GM12878 (cell line): ENCODE measurements around the gene CACNA1H. TPM values are rescaled to one million over a fixed set of nuclear protein-coding genes. Genes with fewer than 3 reads are reported as not detected.

Experiments used
- ATAC-seq: fragments of 200-7000 bp; cut with Tn5 transposase; 3 replicates; pipeline ENCODE4 v1.9.1; 2020; ENCODE audit warnings: mild to moderate bottlenecking, moderate library complexity
- BruUV-seq: library from RNA; stranded (reverse); fragments of 400-500 nt; replicated peaks from 2 replicates; lab custom pipeline; 2021; lab: Mats Ljungman, UMichigan
- CTCF ChIA-PET: fragments of 300-600 bp; sonication (Branson Sonifier 250); formaldehyde crosslinking; extraction: SDS; loops from one replicate; lab custom pipeline; 2021; ENCODE audit warnings: inconsistent platforms; lab: Yijun Ruan, JAX
- POLR2A ChIA-PET: fragments of 350-600 bp; formaldehyde crosslinking; extraction: SDS; loops from one replicate; lab custom pipeline; 2021; ENCODE audit warnings: inconsistent platforms; lab: Charles Lee
- RAD21 ChIA-PET: fragments of 300-600 bp; sonication (Branson Sonifier 250); formaldehyde crosslinking; loops from one replicate; lab custom pipeline; 2023; ENCODE audit warnings: antibody characterized with exemption; ENCODE audit not compliant: unreplicated experiment; lab: Charles Lee
- SMC1A ChIA-PET: fragments of 300-600 bp; sonication (Branson Sonifier 250); formaldehyde crosslinking; loops from one replicate; lab custom pipeline; 2023; ENCODE audit not compliant: unreplicated experiment, uncharacterized antibody; lab: Charles Lee
- DNase-seq: peaks from one replicate; pipeline ENCODE4 v3.0.0-alpha.2; 2011; ENCODE audit warnings: low read depth, low spot score
- FAIRE-seq: peaks from 3 replicates; lab custom pipeline; 2011; peaks lifted over from hg19 to GRCh38; lab: Jason Lieb, UNC
- H2AFZ ChIP-seq: 2 replicates; pipeline ENCODE4 v1.6.0; 2011; ENCODE audit warnings: low read depth, low read length, control low read depth; ENCODE audit not compliant: control insufficient read depth
- H3K27ac ChIP-seq: 2 replicates; pipeline ENCODE4 v1.5.1; 2011; ENCODE audit warnings: control low read depth; ENCODE audit not compliant: control insufficient read depth, insufficient read depth
- H3K27me3 ChIP-seq, 2 experiments: replicated peaks in 1 of 2; 2 replicates each; pipeline versions ENCODE4 v1.6.0 to v1.6.1; 2011; ENCODE audit warnings: low read length in 1 of 2; ENCODE audit not compliant: control insufficient read depth in 2 of 2, insufficient read depth in 2 of 2
- H3K36me3 ChIP-seq, 2 experiments: 2 replicates each; pipeline ENCODE4 v1.5.1; 2011; ENCODE audit warnings: low read length in 1 of 2; ENCODE audit not compliant: control insufficient read depth in 2 of 2, insufficient read depth in 2 of 2
- H3K4me1 ChIP-seq: 2 replicates; pipeline ENCODE4 v1.6.1; 2011; ENCODE audit warnings: mild to moderate bottlenecking, low read length, moderate library complexity, mixed read lengths; ENCODE audit not compliant: control insufficient read depth, insufficient read depth
- H3K4me2 ChIP-seq: 2 replicates; pipeline ENCODE4 v1.6.0; 2011; ENCODE audit warnings: control low read depth; ENCODE audit not compliant: control insufficient read depth, insufficient read depth
- H3K4me3 ChIP-seq: fragments of 200-600 bp; sonication (generic); 2 replicates; pipeline ENCODE4 v1.5.1; 2016
- H3K79me2 ChIP-seq: 2 replicates; pipeline ENCODE4 v1.6.0; 2011; ENCODE audit warnings: low read length; ENCODE audit not compliant: control insufficient read depth, insufficient read depth
- H3K9ac ChIP-seq: 2 replicates; pipeline ENCODE4 v1.8.0; 2011; ENCODE audit warnings: low read length, control low read depth, mixed read lengths; ENCODE audit not compliant: control insufficient read depth, insufficient read depth
- H3K9me3 ChIP-seq: replicated peaks from 3 replicates; pipeline ENCODE4 v1.5.1; 2011; ENCODE audit warnings: mild to moderate bottlenecking, low read length; ENCODE audit not compliant: control insufficient read depth, insufficient read depth
- H4K20me1 ChIP-seq: 2 replicates; pipeline ENCODE4 v1.6.0; 2011; ENCODE audit not compliant: control insufficient read depth, insufficient read depth
- BHLHE40 ChIP-seq, 2 experiments: fragments of 450-650 bp in 1 of 2; IDR thresholded peaks; 2 replicates each; pipeline ENCODE4 v1.6.1; 2011 to 2017; ENCODE audit warnings: low read depth in 2 of 2, borderline replicate concordance in 1 of 2, improper control_type of control experiment in 1 of 2, low read length in 1 of 2, mild to moderate bottlenecking in 1 of 2
- HCFC1 ChIP-seq: fragments of 150-350 bp; IDR thresholded peaks from 2 replicates; pipeline ENCODE4 v1.6.1; 2014; ENCODE audit warnings: low read length
- IKZF2 ChIP-seq, 2 experiments: fragments of 450-650 bp; IDR thresholded peaks; 2 replicates each; pipeline ENCODE4 v1.6.1; 2017; ENCODE audit warnings: mild to moderate bottlenecking in 2 of 2, moderate library complexity in 2 of 2
- LARP7 ChIP-seq: fragments of 450-650 bp; IDR thresholded peaks from 2 replicates; pipeline ENCODE4 v1.6.1; 2017; ENCODE audit warnings: mild to moderate bottlenecking
- MYB ChIP-seq: fragments of 150-350 bp; IDR thresholded peaks from 2 replicates; pipeline ENCODE4 v1.6.1; 2014; ENCODE audit warnings: mild to moderate bottlenecking, low read depth, low read length, borderline replicate concordance
- NBN ChIP-seq: fragments of 450-650 bp; IDR thresholded peaks from 2 replicates; pipeline ENCODE4 v1.6.1; 2016
- SMC3 ChIP-seq: IDR thresholded peaks from 2 replicates; pipeline ENCODE4 v1.6.1; 2011; ENCODE audit warnings: low read length, improper control_type of control experiment, borderline replicate concordance
- TCF7 ChIP-seq: IDR thresholded peaks from 2 replicates; pipeline ENCODE4 v1.6.1; 2014; ENCODE audit warnings: antibody characterized with exemption, borderline replicate concordance
- WRNIP1 ChIP-seq: IDR thresholded peaks from 2 replicates; pipeline ENCODE4 v1.6.1; 2011; ENCODE audit warnings: low read depth, low read length, improper control_type of control experiment, borderline replicate concordance
- ZBTB33 ChIP-seq: fragments of 450-650 bp; IDR thresholded peaks from 2 replicates; pipeline ENCODE4 v1.6.1; 2017; ENCODE audit warnings: mild to moderate bottlenecking
- WGBS: methylation state at CpG from one replicate; pipeline ENCODE4 v1.1.6; 2016; ENCODE audit warnings: low lambda C conversion rate; ENCODE audit not compliant: insufficient replicate concordance, insufficient coverage; ENCODE audit errors: missing lambda C conversion rate; 5-methylcytosine and 5-hydroxymethylcytosine counted together
- in situ Hi-C: fragments of 300-500 bp; cut with MboI; formaldehyde crosslinking; loops from 9 replicates; pipeline ENCODE4 v1.14.3; 2018; ENCODE audit warnings: mixed read lengths
- intact Hi-C: fragments of 100-400 bp; cut with micrococcal nuclease; formaldehyde crosslinking; loops from one replicate; pipeline ENCODE4 v1.14.2; 2022; ENCODE audit not compliant: unreplicated experiment
- polyA plus RNA-seq, 11 experiments: library from polyadenylated mRNA; depleted of rRNA in 4 of 11; unstranded in 6 of 11; stranded (reverse) in 5 of 11; fragments of >200 nt; fragmentation: Nextera tagmentation in 4 of 11; fragmentation: Illumina TruSeq in 1 of 11; extraction: Ambion mirVana in 4 of 11; extraction: Trizol in 1 of 11; gene quantifications; 1 replicate in 1 of 11; 2 replicates in 10 of 11; pipeline versions ENCODE4 v1.2.1 to v1.2.3, GENCODE V29; 2011 to 2016; ENCODE audit warnings: inconsistent platforms in 2 of 11, missing spikeins in 2 of 11, low read depth in 1 of 11
- total RNA-seq, 4 experiments: library from RNA; depleted of rRNA in 3 of 4; stranded (reverse); fragments of >200 nt in 3 of 4; fragmentation: Illumina TruSeq in 1 of 4; extraction: Trizol in 1 of 4; gene quantifications; 2 replicates each; pipeline versions ENCODE4 v1.2.1 to v1.2.3, GENCODE V29; 2013 to 2021
- TF ChIP-seq, protein P1 (sequence below): fragments of 450-650 bp; IDR thresholded peaks from 2 replicates; pipeline ENCODE4 v1.6.1; 2017; ENCODE audit warnings: mild to moderate bottlenecking, moderate library complexity
- TF ChIP-seq, protein P2 (sequence below): IDR thresholded peaks from 2 replicates; pipeline ENCODE4 v1.6.1; 2012; ENCODE audit warnings: low read depth, low read length, improper control_type of control experiment
- TF ChIP-seq, protein P3 (sequence below): fragments of 450-650 bp; formaldehyde crosslinking; IDR thresholded peaks from 2 replicates; pipeline ENCODE4 v1.4.0; 2022; ENCODE audit warnings: mild to moderate bottlenecking, moderate library complexity

Gene CACNA1H
- total and polyA plus RNA-seq, 10 of the 15 experiments (the other 5 are each of a cell fraction or from before 2014, with no cell fraction given) = 0.03 to 0.54 TPM; not detected in 8

GRCh38 chr16:1141716-1142115 is 11.2 kb upstream of the CACNA1H start (continued):
- TF ChIP-seq, protein P1, sequence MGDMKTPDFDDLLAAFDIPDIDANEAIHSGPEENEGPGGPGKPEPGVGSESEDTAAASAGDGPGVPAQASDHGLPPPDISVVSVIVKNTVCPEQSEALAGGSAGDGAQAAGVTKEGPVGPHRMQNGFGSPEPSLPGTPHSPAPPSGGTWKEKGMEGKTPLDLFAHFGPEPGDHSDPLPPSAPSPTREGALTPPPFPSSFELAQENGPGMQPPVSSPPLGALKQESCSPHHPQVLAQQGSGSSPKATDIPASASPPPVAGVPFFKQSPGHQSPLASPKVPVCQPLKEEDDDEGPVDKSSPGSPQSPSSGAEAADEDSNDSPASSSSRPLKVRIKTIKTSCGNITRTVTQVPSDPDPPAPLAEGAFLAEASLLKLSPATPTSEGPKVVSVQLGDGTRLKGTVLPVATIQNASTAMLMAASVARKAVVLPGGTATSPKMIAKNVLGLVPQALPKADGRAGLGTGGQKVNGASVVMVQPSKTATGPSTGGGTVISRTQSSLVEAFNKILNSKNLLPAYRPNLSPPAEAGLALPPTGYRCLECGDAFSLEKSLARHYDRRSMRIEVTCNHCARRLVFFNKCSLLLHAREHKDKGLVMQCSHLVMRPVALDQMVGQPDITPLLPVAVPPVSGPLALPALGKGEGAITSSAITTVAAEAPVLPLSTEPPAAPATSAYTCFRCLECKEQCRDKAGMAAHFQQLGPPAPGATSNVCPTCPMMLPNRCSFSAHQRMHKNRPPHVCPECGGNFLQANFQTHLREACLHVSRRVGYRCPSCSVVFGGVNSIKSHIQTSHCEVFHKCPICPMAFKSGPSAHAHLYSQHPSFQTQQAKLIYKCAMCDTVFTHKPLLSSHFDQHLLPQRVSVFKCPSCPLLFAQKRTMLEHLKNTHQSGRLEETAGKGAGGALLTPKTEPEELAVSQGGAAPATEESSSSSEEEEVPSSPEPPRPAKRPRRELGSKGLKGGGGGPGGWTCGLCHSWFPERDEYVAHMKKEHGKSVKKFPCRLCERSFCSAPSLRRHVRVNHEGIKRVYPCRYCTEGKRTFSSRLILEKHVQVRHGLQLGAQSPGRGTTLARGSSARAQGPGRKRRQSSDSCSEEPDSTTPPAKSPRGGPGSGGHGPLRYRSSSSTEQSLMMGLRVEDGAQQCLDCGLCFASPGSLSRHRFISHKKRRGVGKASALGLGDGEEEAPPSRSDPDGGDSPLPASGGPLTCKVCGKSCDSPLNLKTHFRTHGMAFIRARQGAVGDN = no peak
- TF ChIP-seq IKZF2 (IDR thresholded peaks at IDR 0.05) = no peak
- TF ChIP-seq, all 136 proteins: peak for 0

- FAIRE-seq (no peak), DNase-seq (no peak), ATAC-seq (no peak)
- Histone ChIP-seq H3K27me3 (no peaks in the 10 kb centered on the region), H3K79me2 (no peaks in the 10 kb centered on the region), H3K27ac (no peak overlapping the region), H4K20me1 (no peaks in the 10 kb centered on the region), H3K9me3 (no peaks in the 10 kb centered on the region; the same call in 2 of the 3 replicates), H2AFZ (no peak overlapping the region), H3K36me3 (no peaks in the 10 kb centered on the region), H3K9ac (no peak overlapping the region), H3K4me2 (no peak overlapping the region), H3K4me1 (no peaks in the 10 kb centered on the region), H3K4me3 (no peak overlapping the region)
- SMC1A ChIA-PET = no interaction called here
- POLR2A ChIA-PET = no interaction called here
- BruUV-seq = no TSS peak
- intact Hi-C loops = no loop called here
- WGBS = 32% methylated on average over 19 of the region's 19 CpGs
- RAD21 ChIA-PET = no interaction called here
- CTCF ChIA-PET = no interaction called here
- in situ Hi-C loops = no loop called here
- no peak for TF ChIP-seq ZBTB33
- no peak for TF ChIP-seq LARP7
- TF ChIP-seq WRNIP1 = no peak
- no peak for TF ChIP-seq HCFC1
- no peak for TF ChIP-seq NBN
- no peak for TF ChIP-seq BHLHE40 (IDR thresholded peaks at IDR 0.05; ENCODE audit: borderline replicate concordance in 1 of 2, low read depth in 2 of 2, low read length in 1 of 2)
- TF ChIP-seq, protein P2, sequence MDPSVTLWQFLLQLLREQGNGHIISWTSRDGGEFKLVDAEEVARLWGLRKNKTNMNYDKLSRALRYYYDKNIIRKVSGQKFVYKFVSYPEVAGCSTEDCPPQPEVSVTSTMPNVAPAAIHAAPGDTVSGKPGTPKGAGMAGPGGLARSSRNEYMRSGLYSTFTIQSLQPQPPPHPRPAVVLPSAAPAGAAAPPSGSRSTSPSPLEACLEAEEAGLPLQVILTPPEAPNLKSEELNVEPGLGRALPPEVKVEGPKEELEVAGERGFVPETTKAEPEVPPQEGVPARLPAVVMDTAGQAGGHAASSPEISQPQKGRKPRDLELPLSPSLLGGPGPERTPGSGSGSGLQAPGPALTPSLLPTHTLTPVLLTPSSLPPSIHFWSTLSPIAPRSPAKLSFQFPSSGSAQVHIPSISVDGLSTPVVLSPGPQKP = no peak
- TF ChIP-seq, protein P3, sequence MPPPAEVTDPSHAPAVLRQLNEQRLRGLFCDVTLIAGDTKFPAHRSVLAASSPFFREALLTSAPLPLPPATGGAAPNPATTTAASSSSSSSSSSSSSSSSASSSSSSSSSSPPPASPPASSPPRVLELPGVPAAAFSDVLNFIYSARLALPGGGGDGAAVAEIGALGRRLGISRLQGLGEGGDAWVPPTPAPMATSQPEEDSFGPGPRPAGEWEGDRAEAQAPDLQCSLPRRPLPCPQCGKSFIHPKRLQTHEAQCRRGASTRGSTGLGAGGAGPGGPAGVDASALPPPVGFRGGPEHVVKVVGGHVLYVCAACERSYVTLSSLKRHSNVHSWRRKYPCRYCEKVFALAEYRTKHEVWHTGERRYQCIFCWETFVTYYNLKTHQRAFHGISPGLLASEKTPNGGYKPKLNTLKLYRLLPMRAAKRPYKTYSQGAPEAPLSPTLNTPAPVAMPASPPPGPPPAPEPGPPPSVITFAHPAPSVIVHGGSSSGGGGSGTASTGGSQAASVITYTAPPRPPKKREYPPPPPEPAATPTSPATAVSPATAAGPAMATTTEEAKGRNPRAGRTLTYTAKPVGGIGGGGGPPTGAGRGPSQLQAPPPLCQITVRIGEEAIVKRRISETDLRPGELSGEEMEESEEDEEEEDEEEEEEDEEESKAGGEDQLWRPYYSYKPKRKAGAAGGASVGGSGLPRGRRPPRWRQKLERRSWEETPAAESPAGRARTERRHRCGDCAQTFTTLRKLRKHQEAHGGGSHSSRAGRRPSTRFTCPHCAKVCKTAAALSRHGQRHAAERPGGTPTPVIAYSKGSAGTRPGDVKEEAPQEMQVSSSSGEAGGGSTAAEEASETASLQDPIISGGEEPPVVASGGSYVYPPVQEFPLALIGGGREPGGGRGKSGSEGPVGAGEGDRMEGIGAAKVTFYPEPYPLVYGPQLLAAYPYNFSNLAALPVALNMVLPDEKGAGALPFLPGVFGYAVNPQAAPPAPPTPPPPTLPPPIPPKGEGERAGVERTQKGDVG = no peak
- no peak for TF ChIP-seq SMC3
- no peak for TF ChIP-seq TCF7
- no peak for TF ChIP-seq MYB
Measured at GRCh38 chr16:1142911-1143310, 10.0 kb upstream of the CACNA1H start.
